Astrocyte (in vitro differentiated cells and primary cell): ENCODE results near the gene RECK.

ENCODE experiments used
- EZH2 ChIP-seq: IDR thresholded peaks from 2 replicates; pipeline ENCODE4 v1.6.1; 2012; ENCODE audit warnings: mild to moderate bottlenecking, low read length, inconsistent platforms; ENCODE audit not compliant: insufficient read depth
- TF ChIP-seq, protein P1 (sequence below): IDR thresholded peaks from 2 replicates; pipeline ENCODE4 v1.5.1; 2011; ENCODE audit warnings: low read depth, mild to moderate bottlenecking, inconsistent platforms, low read length, moderate library complexity; ENCODE audit not compliant: insufficient read depth

DNA sequence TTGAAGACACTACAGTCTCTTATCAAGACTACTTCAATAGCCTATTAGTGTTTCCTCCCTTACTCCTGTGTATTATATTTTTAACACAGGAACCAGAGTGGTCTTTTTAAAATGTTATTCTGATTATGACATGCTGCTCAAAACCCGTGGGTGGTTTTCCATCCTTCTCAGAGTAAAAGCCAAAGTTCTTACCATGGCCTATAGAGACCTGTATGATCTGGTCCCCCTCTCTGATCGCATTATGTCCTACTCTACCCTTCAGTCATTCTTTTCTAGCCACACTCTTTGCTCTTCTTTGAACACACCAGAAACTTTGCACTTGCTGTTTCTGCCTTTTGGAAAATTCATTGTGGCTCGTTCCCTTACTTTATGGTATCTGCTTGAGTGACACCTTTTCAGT, 13.8 kb downstream of the RECK start:
- TF ChIP-seq, protein P1, sequence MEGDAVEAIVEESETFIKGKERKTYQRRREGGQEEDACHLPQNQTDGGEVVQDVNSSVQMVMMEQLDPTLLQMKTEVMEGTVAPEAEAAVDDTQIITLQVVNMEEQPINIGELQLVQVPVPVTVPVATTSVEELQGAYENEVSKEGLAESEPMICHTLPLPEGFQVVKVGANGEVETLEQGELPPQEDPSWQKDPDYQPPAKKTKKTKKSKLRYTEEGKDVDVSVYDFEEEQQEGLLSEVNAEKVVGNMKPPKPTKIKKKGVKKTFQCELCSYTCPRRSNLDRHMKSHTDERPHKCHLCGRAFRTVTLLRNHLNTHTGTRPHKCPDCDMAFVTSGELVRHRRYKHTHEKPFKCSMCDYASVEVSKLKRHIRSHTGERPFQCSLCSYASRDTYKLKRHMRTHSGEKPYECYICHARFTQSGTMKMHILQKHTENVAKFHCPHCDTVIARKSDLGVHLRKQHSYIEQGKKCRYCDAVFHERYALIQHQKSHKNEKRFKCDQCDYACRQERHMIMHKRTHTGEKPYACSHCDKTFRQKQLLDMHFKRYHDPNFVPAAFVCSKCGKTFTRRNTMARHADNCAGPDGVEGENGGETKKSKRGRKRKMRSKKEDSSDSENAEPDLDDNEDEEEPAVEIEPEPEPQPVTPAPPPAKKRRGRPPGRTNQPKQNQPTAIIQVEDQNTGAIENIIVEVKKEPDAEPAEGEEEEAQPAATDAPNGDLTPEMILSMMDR = no peak
- no peak for TF ChIP-seq EZH2
